Neuronal stem cell (in vitro differentiated cells): ENCODE data around the gene HAUS5.
A peak's percentile ranks its signal among the peaks of the same experiment; 100 is the strongest.

Source experiments
- DNase-seq: peaks from one replicate; pipeline ENCODE4 v3.0.0-alpha.2; 2013; ENCODE audit warnings: low spot score
- H2AFZ ChIP-seq: one replicate; pipeline ENCODE4 v1.6.1; 2013; ENCODE audit warnings: mild to moderate bottlenecking, low read length, inconsistent platforms
- H2AK5ac ChIP-seq: 2 replicates; pipeline ENCODE4 v1.6.1; 2013; ENCODE audit warnings: low read depth, mild to moderate bottlenecking, inconsistent platforms, low read length, moderate library complexity, mixed read lengths
- H2BK120ac ChIP-seq: 2 replicates; pipeline ENCODE4 v1.6.1; 2013; ENCODE audit warnings: low read depth, mild to moderate bottlenecking, inconsistent platforms, low read length, moderate library complexity, mixed read lengths
- H2BK12ac ChIP-seq: one replicate; pipeline ENCODE4 v1.6.1; 2013; ENCODE audit warnings: low read length, inconsistent platforms
- H2BK15ac ChIP-seq: 2 replicates; pipeline ENCODE4 v1.6.1; 2013; ENCODE audit warnings: mild to moderate bottlenecking, low read length, inconsistent platforms, mixed read lengths
- H2BK5ac ChIP-seq: one replicate; pipeline ENCODE4 v1.6.1; 2013; ENCODE audit warnings: inconsistent platforms, mild to moderate bottlenecking, low read length, moderate library complexity
- H3K14ac ChIP-seq: one replicate; pipeline ENCODE4 v1.6.1; 2013; ENCODE audit warnings: low read length, inconsistent platforms
- H3K18ac ChIP-seq: 2 replicates; pipeline ENCODE4 v1.6.1; 2013; ENCODE audit warnings: low read length, inconsistent platforms
- H3K23ac ChIP-seq: 2 replicates; pipeline ENCODE4 v1.6.1; 2013; ENCODE audit warnings: low read depth, mild to moderate bottlenecking, mixed read lengths, low read length, inconsistent platforms; ENCODE audit not compliant: poor library complexity
- H3K27ac ChIP-seq: replicated peaks from 3 replicates; pipeline ENCODE4 v1.5.1; 2013; ENCODE audit warnings: low read length, inconsistent platforms
- H3K27me3 ChIP-seq, 3 experiments: 2 replicates each; pipeline ENCODE4 v1.6.1; 2013; ENCODE audit warnings: low read length in 3 of 3, mild to moderate bottlenecking in 2 of 3, inconsistent platforms in 1 of 3, low read depth in 1 of 3, mixed read lengths in 1 of 3, moderate library complexity in 1 of 3; ENCODE audit not compliant: control insufficient read depth in 3 of 3, insufficient read depth in 3 of 3
- H3K36me3 ChIP-seq, 2 donors: replicated peaks in 1 of 2; 2 replicates each; pipeline ENCODE4 v1.6.1; 2013; ENCODE audit warnings: low read length in 2 of 2; ENCODE audit not compliant: control insufficient read depth in 2 of 2, insufficient read depth in 2 of 2
- H3K4ac ChIP-seq: 2 replicates; pipeline ENCODE4 v1.6.1; 2013; ENCODE audit warnings: inconsistent platforms, mild to moderate bottlenecking, low read length, moderate library complexity
- H3K4me1 ChIP-seq, 2 donors: 1 replicate in 1 of 2; 2 replicates in 1 of 2; pipeline ENCODE4 v1.6.1; 2013; ENCODE audit warnings: low read length in 2 of 2, low read depth in 1 of 2; ENCODE audit not compliant: control insufficient read depth in 2 of 2, insufficient read depth in 1 of 2
- H3K4me2 ChIP-seq: one replicate; pipeline ENCODE4 v1.6.1; 2013; ENCODE audit warnings: mild to moderate bottlenecking, low read length, inconsistent platforms; ENCODE audit not compliant: insufficient read depth, poor library complexity, severe bottlenecking
- H3K4me3 ChIP-seq, 2 donors: 2 replicates each; pipeline ENCODE4 v1.5.1; 2013; ENCODE audit warnings: low read length in 2 of 2, mild to moderate bottlenecking in 2 of 2, inconsistent platforms in 1 of 2, moderate library complexity in 1 of 2
- H3K79me1 ChIP-seq: one replicate; pipeline ENCODE4 v1.6.1; 2013; ENCODE audit warnings: low read depth, mild to moderate bottlenecking, inconsistent platforms, low read length, moderate library complexity
- H3K9ac ChIP-seq: one replicate; pipeline ENCODE4 v1.6.1; 2013; ENCODE audit warnings: mild to moderate bottlenecking, low read depth, low read length, inconsistent platforms; ENCODE audit not compliant: poor library complexity
- H3K9me3 ChIP-seq, 2 donors: replicated peaks in 1 of 2; 2 replicates each; pipeline versions ENCODE3 to v1.6.1; 2013; ENCODE audit warnings: low read length in 2 of 2, mild to moderate bottlenecking in 2 of 2, inconsistent platforms in 1 of 2, low read depth in 1 of 2, mixed read lengths in 1 of 2, moderate library complexity in 1 of 2; ENCODE audit not compliant: control insufficient read depth in 2 of 2, insufficient read depth in 1 of 2
- H4K8ac ChIP-seq: one replicate; pipeline ENCODE4 v1.6.1; 2013; ENCODE audit warnings: low read depth, mild to moderate bottlenecking, inconsistent platforms, low read length, moderate library complexity
- H4K91ac ChIP-seq: one replicate; pipeline ENCODE4 v1.6.1; 2013; ENCODE audit warnings: low read length, low read depth, mild to moderate bottlenecking, inconsistent platforms; ENCODE audit not compliant: poor library complexity
- WGBS, 2 donors: extraction: QIAGEN DNeasy Blood & Tissue Kit; methylation state at CpG; one replicate each; pipeline ENCODE4 v1.1.7; 2013; ENCODE audit warnings: missing lambda C conversion rate in 2 of 2, mixed read lengths in 1 of 2; ENCODE audit not compliant: insufficient read length in 2 of 2, insufficient replicate concordance in 1 of 2; ENCODE audit errors: extremely low coverage in 2 of 2; 5-methylcytosine and 5-hydroxymethylcytosine counted together

HAUS5 gene

DNA sequence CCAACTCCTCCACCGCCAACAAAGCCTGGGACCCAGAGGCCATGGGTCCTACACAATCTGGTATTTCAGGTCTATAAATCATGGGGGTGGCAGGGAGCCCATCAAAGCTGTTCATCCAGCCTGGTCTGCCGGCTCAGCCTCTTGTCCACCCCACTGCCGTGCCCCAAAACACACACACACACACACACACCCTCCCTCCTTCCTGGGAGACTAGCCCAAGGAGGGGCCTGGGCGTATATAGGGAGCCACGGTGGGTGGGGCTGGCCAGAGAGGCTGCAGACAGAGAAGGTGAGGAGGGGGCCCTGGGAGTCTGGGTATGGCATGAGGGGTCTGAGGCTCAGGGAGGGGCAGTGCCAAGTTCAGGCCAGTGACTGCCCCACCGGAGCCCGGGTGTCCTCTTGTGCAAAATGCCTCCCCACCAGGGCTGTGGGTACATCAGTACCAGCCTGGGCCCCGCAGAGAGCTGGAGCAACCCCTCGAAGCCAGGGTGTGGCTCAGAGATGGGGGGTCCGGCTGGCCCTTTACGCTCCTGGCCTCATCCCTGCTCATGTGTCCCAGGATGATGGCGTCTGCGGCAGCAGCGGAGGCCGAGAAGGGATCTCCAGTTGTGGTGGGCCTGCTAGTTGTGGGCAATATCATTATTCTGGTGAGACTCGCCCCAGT, 53.8 kb downstream of the HAUS5 start, which contains the start of gene UPK1A:
Gene UPK1A (plus strand): TSS at position 267 of the 663 bp plus-strand sequence. CDS start 296 bp downstream, at position 563.
- no peak within 1 kb of the TSS for H3K4me3 ChIP-seq
- H2BK15ac ChIP-seq, result no peak within 1 kb of the TSS
- WGBS, 2 donors, result no CpG with 5 or more reads among the region's 16 CpGs
- peak within 1 kb of the TSS; percentile 4 for H4K8ac ChIP-seq
- peaks cover 0 to 24% of the 10 kb centered on the region in 2 donors for H3K36me3 ChIP-seq
- H2BK5ac ChIP-seq, result peak within 1 kb of the TSS; percentile 75
- no peak within 1 kb of the TSS for H3K23ac ChIP-seq
- H2BK12ac ChIP-seq, result no peak within 1 kb of the TSS
- no peak within 1 kb of the TSS for H2BK120ac ChIP-seq
- H3K27me3 ChIP-seq, result no peaks in the 10 kb centered on the region
- H3K4me2 ChIP-seq, result no peak within 1 kb of the TSS
- peak within 1 kb of the TSS; percentile 82 for H3K14ac ChIP-seq
- peak within 1 kb of the TSS; percentile 53 for H3K4ac ChIP-seq
- H3K4me1 ChIP-seq, result no peaks in the 10 kb centered on the region
- H2AK5ac ChIP-seq, result peak within 1 kb of the TSS; percentile 68
- no peak within 1 kb of the TSS for H4K91ac ChIP-seq
- no peak within 1 kb of the TSS for H3K9ac ChIP-seq
- no peak for DNase-seq
- H3K18ac ChIP-seq, result peak within 1 kb of the TSS; percentile 52
- H3K9me3 ChIP-seq, result no peaks in the 10 kb centered on the region
- H3K79me1 ChIP-seq, result no peaks in the 10 kb centered on the region
- H2AFZ ChIP-seq, result no peak within 1 kb of the TSS
- no peak within 1 kb of the TSS for H3K27ac ChIP-seq

DNA sequence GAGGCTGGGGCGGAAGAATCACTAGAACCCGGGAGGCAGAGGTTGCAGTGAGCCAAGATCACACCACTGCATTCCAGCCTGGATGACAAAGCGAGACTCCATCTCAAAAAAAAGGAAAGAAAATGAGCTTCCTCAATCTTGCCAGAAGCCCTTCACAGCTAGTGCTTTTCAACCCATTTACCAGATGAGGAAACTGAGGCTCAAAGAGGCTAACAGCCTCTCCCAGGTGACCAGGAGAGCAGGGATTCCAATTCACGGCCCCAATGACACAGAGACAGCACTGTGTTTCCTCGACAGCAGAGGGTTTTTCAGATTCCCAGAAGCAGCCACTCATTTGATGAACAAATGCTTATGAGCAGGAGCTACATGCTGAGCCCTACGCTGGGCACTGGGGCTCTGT, 57.0 kb downstream of the HAUS5 start:
- H3K79me1 ChIP-seq, result no peaks in the 10 kb centered on the region
- no peak overlapping the region for H2BK15ac ChIP-seq
- H2AK5ac ChIP-seq, result peak overlapping the region; percentile 94
- no CpG with 5 or more reads among the region's 6 CpGs for WGBS, 2 donors
- H3K36me3 ChIP-seq, result no peaks in the 10 kb centered on the region
- peaks cover 0 to 3% of the 10 kb centered on the region in 2 donors for H3K9me3 ChIP-seq
- H3K4ac ChIP-seq, result no peak overlapping the region
- H3K9ac ChIP-seq, result no peak overlapping the region
- H2BK5ac ChIP-seq, result no peak overlapping the region
- no peak for DNase-seq
- H3K27me3 ChIP-seq, result peaks cover 0 to 15% (median 10%) of the 10 kb centered on the region in 3 experiments
- H4K8ac ChIP-seq, result no peak overlapping the region
- no peak overlapping the region for H3K27ac ChIP-seq
- H4K91ac ChIP-seq, result no peak overlapping the region
- H3K23ac ChIP-seq, result no peak overlapping the region
- H3K4me3 ChIP-seq, result no peak overlapping the region
- H2BK12ac ChIP-seq, result peak overlapping the region; percentile 82
- no peak overlapping the region for H2BK120ac ChIP-seq
- H3K18ac ChIP-seq, result no peak overlapping the region
- no peak overlapping the region for H3K14ac ChIP-seq
- no peak overlapping the region for H2AFZ ChIP-seq
- H3K4me2 ChIP-seq, result no peak overlapping the region
- peaks cover 0 to 5% of the 10 kb centered on the region in 2 donors for H3K4me1 ChIP-seq

DNA sequence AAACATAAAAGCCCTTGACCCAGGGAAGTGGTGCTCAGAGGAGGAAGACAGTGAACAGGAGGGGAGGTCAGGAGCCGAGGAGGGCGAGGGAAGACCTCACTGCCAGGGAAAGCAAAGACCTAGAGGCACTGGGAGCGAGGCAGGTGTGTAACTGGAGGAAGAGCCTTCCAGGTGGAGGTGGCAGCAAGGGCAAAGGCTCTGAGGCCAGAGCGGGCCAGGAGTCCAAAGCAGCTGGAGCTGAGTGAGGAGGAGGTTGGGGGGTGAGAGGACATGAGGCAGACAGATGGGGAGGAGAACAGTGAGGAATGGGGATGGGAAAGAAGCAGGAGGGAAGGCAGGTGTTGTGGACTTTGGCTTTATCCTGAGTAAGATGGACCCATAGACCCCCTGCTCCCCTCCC, 57.4 kb downstream of the HAUS5 start:
- no peak overlapping the region for H3K27ac ChIP-seq
- no peak overlapping the region for H3K9ac ChIP-seq
- no peak overlapping the region for H3K4me2 ChIP-seq
- no peak overlapping the region for H3K4ac ChIP-seq
- peaks cover 0 to 5% of the 10 kb centered on the region in 2 donors for H3K4me1 ChIP-seq
- H3K79me1 ChIP-seq, result no peaks in the 10 kb centered on the region
- peak overlapping the region; percentile 80 for H3K23ac ChIP-seq
- peaks cover 0 to 15% (median 10%) of the 10 kb centered on the region in 3 experiments for H3K27me3 ChIP-seq
- no peak for DNase-seq
- H3K18ac ChIP-seq, result peak overlapping the region; percentile 17
- no peak overlapping the region for H3K14ac ChIP-seq
- H3K9me3 ChIP-seq, result peaks cover 0 to 3% of the 10 kb centered on the region in 2 donors
- H4K91ac ChIP-seq, result no peak overlapping the region
- no peaks in the 10 kb centered on the region for H3K36me3 ChIP-seq
- H2AK5ac ChIP-seq, result peak overlapping the region; percentile 94
- H2AFZ ChIP-seq, result no peak overlapping the region
- peak overlapping the region; percentile 82 for H2BK12ac ChIP-seq
- peak overlapping the region in 1 of 2 donors; percentile 16 for H3K4me3 ChIP-seq
- no peak overlapping the region for H2BK120ac ChIP-seq
- no CpG with 5 or more reads among the region's 4 CpGs for WGBS, 2 donors
- no peak overlapping the region for H4K8ac ChIP-seq
- no peak overlapping the region for H2BK5ac ChIP-seq
- no peak overlapping the region for H2BK15ac ChIP-seq

DNA sequence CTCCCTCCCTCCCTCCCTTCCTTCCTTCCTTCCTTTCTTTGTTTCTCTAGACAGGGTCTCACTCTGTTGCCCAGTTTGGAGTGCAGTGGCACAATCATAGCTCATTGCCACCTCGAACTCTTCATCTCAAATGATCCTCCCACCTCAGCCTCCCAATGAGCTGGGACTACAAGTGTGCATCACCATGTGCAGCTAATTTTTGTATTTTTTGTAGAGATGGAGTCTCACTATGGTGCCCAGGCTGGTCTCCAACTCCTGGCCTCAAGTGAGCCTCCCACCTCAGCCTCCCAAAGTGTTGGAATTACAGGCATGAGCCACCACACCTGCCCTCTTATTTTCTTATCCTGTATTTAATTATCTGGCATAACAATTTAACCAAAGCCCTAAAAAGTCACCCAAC, 58.2 kb downstream of the HAUS5 start:
- Histone ChIP-seq H3K23ac (no peak overlapping the region), H3K9me3 (peaks cover 0 to 3% of the 10 kb centered on the region in 2 donors), H2AK5ac (no peak overlapping the region), H2BK120ac (no peak overlapping the region), H3K4me3 (no peak overlapping the region), H3K18ac (no peak overlapping the region), H3K27ac (no peak overlapping the region), H2BK12ac (no peak overlapping the region), H3K14ac (no peak overlapping the region), H3K9ac (no peak overlapping the region), H3K4me2 (no peak overlapping the region), H3K4ac (no peak overlapping the region), H2BK5ac (no peak overlapping the region), H4K8ac (no peak overlapping the region), H3K36me3 (no peaks in the 10 kb centered on the region), H4K91ac (no peak overlapping the region), H2BK15ac (no peak overlapping the region), H3K79me1 (no peaks in the 10 kb centered on the region), H2AFZ (no peak overlapping the region), H3K27me3 (peaks cover 0 to 18% (median 10%) of the 10 kb centered on the region in 3 experiments), H3K4me1 (peaks cover 0 to 5% of the 10 kb centered on the region in 2 donors)
- WGBS, 2 donors, result no CpG with 5 or more reads among the region's 1 CpG
- no peak for DNase-seq
